Heart left ventricle (tissue), 16 donors: ENCODE data around the gene PLA2R1. TPM values are rescaled to one million over a fixed set of nuclear protein-coding genes. Genes with fewer than 3 reads are reported as not detected.

ENCODE experiments used
- ATAC-seq, 4 donors: fragments of 200-7000 bp; cut with Tn5 transposase; one replicate each; pipeline ENCODE4 v1.9.1; 2020 to 2022; ENCODE audit warnings: moderate library complexity in 4 of 4, mild to moderate bottlenecking in 3 of 4, moderate number of reproducible peaks in 1 of 4
- DNase-seq, 5 donors: peaks; one replicate each; pipeline ENCODE4 v3.0.0-alpha.2; 2020
- H3K27ac ChIP-seq, 12 donors: fragments of 200-600 bp; sonication (generic) in 4 of 12; one replicate each; pipeline versions ENCODE4 v1.5.0 to v1.8.0; 2016 to 2022; ENCODE audit warnings: mild to moderate bottlenecking in 2 of 12
- H3K27me3 ChIP-seq, 9 donors: fragments of 200-600 bp; sonication (generic) in 2 of 9; one replicate each; pipeline versions ENCODE4 v1.5.1 to v1.8.0; 2016 to 2022; ENCODE audit warnings: mild to moderate bottlenecking in 3 of 9
- H3K36me3 ChIP-seq, 9 donors: fragments of 200-600 bp; sonication (generic) in 2 of 9; one replicate each; pipeline versions ENCODE4 v1.5.0 to v1.8.0; 2018 to 2022; ENCODE audit warnings: mild to moderate bottlenecking in 2 of 9
- H3K4me1 ChIP-seq, 12 donors: fragments of 200-600 bp; sonication (generic) in 4 of 12; one replicate each; pipeline versions ENCODE4 v1.5.0 to v1.8.0; 2016 to 2022; ENCODE audit warnings: mild to moderate bottlenecking in 3 of 12
- H3K4me3 ChIP-seq, 12 donors: fragments of 200-600 bp; sonication (generic) in 4 of 12; one replicate each; pipeline versions ENCODE4 v1.5.0 to v1.8.0; 2017 to 2022; ENCODE audit warnings: mild to moderate bottlenecking in 9 of 12, moderate library complexity in 4 of 12
- H3K9me3 ChIP-seq, 12 donors: fragments of 200-600 bp; sonication (generic) in 4 of 12; one replicate each; pipeline versions ENCODE4 v1.5.0 to v1.8.0; 2016 to 2022; ENCODE audit warnings: mild to moderate bottlenecking in 1 of 12
- CTCF ChIP-seq, 12 donors: fragments of 200-600 bp; sonication (generic) in 4 of 12; IDR thresholded peaks; one replicate each; pipeline versions ENCODE4 v1.5.0 to v1.8.0; 2018 to 2022; ENCODE audit warnings: antibody characterized with exemption in 12 of 12, mild to moderate bottlenecking in 5 of 12
- POLR2A ChIP-seq, 2 donors: fragments of 450-650 bp; IDR thresholded peaks; one replicate each; pipeline ENCODE4 v1.6.1; 2017; ENCODE audit warnings: antibody characterized with exemption in 2 of 2, mild to moderate bottlenecking in 2 of 2, moderate library complexity in 2 of 2
- WGBS, 4 donors: extraction: QIAGEN DNeasy Blood & Tissue Kit in 2 of 4; methylation state at CpG; one replicate each; pipeline versions ENCODE4 v1.1.5 to v1.1.7; 2013 to 2018; 5-methylcytosine and 5-hydroxymethylcytosine counted together
- intact Hi-C, 10 donors: fragments of 100-400 bp; cut with DNase I; formaldehyde crosslinking; loops; one replicate each; pipeline versions ENCODE4 v1.11.1 to v1.14.2; 2022
- polyA plus RNA-seq, 2 donors: library from polyadenylated mRNA; stranded (reverse); fragments of 200-250 nt; gene quantifications; one replicate each; pipeline ENCODE4 v1.2.3, GENCODE V29; 2013
- total RNA-seq, 9 donors: library from RNA; depleted of rRNA in 2 of 9; stranded (reverse); fragments of >200 nt in 2 of 9; fragmentation: NEBNext Ultra II Directional in 3 of 9; extraction: Animal tissue kit (Norgen Biotek cat#: 25700) in 3 of 9; gene quantifications; one replicate each; pipeline versions ENCODE4 v1.1.0 to v1.2.4, GENCODE V29; 2016 to 2023
- donor health status: ischemic (EF 13 %, LVEDD 7.1; RV severe dilation, severe dysfunction).
- donor health status: healthy with polysubstance abuse.
- donor health status: DM: no; HTN: yes; CAD: no.
- donor health status: DM: no; HTN: no; CAD: no.
- donor health status: ischemic (EF 25% LVEDD 6.9; RV normal size, moderate dysfunction).
- donor health status: ischemic (EF 25% LVEDD 5.7; RV mildly dilated, moderate dysfunction).
- donor health status: healthy.
- donor health status: DM: yes; HTN: yes; CAD: no.
- donor health status: ischemic (EF 35%, LVEDD 5.7; RV mildly dilated, moderate dysfunction).
- donor health status: nonischemic (EF 11% LVEDD 7.7; RV severe dilation, severe dysfunction).
- donor health status: DM: yes; HTN: yes; CAD: no.
- donor health status: PGD.
- donor health status: ischemic (EF 29% LVEDD 5.4; RV normal size, mild dysfunction).
- donor health status: nonischemic (EF 23%, LVEDD 6.1; RV moderate dilation, normal function).

PLA2R1 gene
- total and polyA plus RNA-seq, 11 donors, result 0.36 to 4.7 (median 2.1) TPM

GRCh38 chr2:159897081-159897480, 165.3 kb downstream of the PLA2R1 start:
- H3K36me3 ChIP-seq, result no peaks in the 10 kb centered on the region
- H3K9me3 ChIP-seq, result no peaks in the 10 kb centered on the region
- ATAC-seq (no peak), DNase-seq (no peak)
- 67 to 72% (median 68%) methylated on average over 1 of the region's 1 CpG for WGBS, 4 donors
- no peaks in the 10 kb centered on the region for H3K27me3 ChIP-seq
- peaks cover 0 to 13% (median 0%) of the 10 kb centered on the region in 12 donors for H3K4me1 ChIP-seq
- no peak overlapping the region for H3K27ac ChIP-seq
- H3K4me3 ChIP-seq, result no peak overlapping the region
- intact Hi-C loops, result no loop called here
- no peak for TF ChIP-seq POLR2A (IDR thresholded peaks at IDR 0.05)
- TF ChIP-seq CTCF (IDR thresholded peaks at IDR 0.05), result no peak

- no peaks in the 10 kb centered on the region for H3K36me3 ChIP-seq
- H3K4me1 ChIP-seq, result peaks cover 0 to 26% (median 0%) of the 10 kb centered on the region in 12 donors
- no peak overlapping the region for H3K4me3 ChIP-seq
- no peaks in the 10 kb centered on the region for H3K9me3 ChIP-seq
- H3K27me3 ChIP-seq, result no peaks in the 10 kb centered on the region
- no peak for TF ChIP-seq POLR2A (IDR thresholded peaks at IDR 0.05)
- no peak for TF ChIP-seq CTCF (IDR thresholded peaks at IDR 0.05)
- DNase-seq, result no peak
- intact Hi-C loops, result no loop called here
- no peak for ATAC-seq
- H3K27ac ChIP-seq, result no peak overlapping the region
- WGBS, 4 donors, result 63 to 67% (median 65%) methylated on average over 4 of the region's 4 CpGs
These were observed 167.0 kb downstream of the PLA2R1 start for GRCh38 chr2:159895258-159896065.

- intact Hi-C loops, result no loop called here
- no peak for ATAC-seq
- TF ChIP-seq CTCF (IDR thresholded peaks at IDR 0.05), result no peak
- no peak for TF ChIP-seq POLR2A (IDR thresholded peaks at IDR 0.05)
These were observed 168.1 kb downstream of the PLA2R1 start for GRCh38 chr2:159894145-159894838.

More at GRCh38 chr2:159894145-159894838, 168.1 kb downstream of the PLA2R1 start:
- H3K4me1 ChIP-seq, result peaks cover 0 to 28% (median 0%) of the 10 kb centered on the region in 12 donors
- no peak overlapping the region for H3K4me3 ChIP-seq
- no peak overlapping the region for H3K27ac ChIP-seq
- H3K9me3 ChIP-seq, result no peaks in the 10 kb centered on the region
- no peaks in the 10 kb centered on the region for H3K27me3 ChIP-seq
- no peak for DNase-seq
- WGBS, 4 donors, result 90 to 94% (median 93%) methylated on average over 8 of the region's 8 CpGs
- H3K36me3 ChIP-seq, result no peaks in the 10 kb centered on the region
